ENCODE measurements around the gene NGLY1.

The NGLY1 gene, protein sequence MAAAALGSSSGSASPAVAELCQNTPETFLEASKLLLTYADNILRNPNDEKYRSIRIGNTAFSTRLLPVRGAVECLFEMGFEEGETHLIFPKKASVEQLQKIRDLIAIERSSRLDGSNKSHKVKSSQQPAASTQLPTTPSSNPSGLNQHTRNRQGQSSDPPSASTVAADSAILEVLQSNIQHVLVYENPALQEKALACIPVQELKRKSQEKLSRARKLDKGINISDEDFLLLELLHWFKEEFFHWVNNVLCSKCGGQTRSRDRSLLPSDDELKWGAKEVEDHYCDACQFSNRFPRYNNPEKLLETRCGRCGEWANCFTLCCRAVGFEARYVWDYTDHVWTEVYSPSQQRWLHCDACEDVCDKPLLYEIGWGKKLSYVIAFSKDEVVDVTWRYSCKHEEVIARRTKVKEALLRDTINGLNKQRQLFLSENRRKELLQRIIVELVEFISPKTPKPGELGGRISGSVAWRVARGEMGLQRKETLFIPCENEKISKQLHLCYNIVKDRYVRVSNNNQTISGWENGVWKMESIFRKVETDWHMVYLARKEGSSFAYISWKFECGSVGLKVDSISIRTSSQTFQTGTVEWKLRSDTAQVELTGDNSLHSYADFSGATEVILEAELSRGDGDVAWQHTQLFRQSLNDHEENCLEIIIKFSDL

DNA sequence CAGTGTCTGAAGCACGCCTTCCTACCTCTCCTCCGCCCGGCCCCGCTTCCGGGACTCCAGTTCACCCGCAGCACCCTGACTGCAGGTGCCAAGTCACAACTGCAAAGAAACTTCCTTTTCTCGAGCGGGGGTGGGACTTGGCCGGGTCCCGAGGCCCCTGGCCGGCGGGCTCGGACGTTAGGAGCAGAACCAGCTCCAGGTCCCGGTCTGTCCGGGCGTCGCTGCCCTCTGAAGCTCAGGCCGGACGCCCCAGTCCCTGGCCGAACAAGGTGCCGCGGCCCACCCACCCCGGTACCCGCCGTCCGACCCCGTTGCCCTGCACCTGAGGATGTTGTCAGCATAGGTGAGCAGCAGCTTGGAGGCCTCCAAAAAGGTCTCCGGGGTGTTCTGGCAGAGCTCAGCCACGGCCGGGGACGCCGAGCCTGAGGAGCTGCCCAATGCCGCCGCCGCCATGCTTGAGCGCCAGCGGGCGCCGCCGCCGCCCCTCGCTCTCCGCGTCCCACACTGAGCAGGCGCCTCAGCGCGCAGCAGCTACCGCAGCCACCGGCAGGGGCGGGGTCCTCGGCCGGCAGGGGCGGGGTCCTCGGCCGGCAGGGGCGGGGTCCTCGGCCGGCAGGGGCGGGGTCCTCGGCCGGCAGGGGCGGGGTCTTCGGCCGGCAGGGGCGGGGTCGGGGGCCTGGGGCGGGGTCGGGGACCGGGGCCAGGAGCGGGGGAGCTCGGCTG lies at the start of gene NGLY1:
NGLY1 (minus strand) TSS at position 506 of the 723 bp plus-strand sequence; CDS start at position 453, 53 bp downstream.
- DNase-seq = no peak

DNA sequence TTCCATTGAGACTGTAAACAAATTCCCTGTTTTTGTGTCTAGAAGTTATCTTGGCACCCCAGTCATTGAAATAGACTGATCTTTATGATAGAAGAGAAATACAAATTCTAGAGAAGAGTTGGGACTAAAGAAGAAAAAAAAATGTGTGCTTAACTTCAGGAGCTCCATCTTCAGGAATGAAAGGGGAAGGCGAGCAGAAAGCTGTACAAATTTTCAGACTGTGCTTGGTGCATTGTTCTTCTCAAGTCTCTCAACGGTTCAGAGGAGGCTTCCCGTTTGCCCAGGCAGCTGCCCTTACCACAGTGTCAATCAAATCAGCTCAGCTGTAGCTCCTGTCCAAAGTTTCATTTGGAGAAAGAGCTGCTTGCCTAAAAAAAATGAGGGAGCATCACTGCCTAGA lies 48.3 kb upstream of the NGLY1 start:
- no peak for DNase-seq

DNA sequence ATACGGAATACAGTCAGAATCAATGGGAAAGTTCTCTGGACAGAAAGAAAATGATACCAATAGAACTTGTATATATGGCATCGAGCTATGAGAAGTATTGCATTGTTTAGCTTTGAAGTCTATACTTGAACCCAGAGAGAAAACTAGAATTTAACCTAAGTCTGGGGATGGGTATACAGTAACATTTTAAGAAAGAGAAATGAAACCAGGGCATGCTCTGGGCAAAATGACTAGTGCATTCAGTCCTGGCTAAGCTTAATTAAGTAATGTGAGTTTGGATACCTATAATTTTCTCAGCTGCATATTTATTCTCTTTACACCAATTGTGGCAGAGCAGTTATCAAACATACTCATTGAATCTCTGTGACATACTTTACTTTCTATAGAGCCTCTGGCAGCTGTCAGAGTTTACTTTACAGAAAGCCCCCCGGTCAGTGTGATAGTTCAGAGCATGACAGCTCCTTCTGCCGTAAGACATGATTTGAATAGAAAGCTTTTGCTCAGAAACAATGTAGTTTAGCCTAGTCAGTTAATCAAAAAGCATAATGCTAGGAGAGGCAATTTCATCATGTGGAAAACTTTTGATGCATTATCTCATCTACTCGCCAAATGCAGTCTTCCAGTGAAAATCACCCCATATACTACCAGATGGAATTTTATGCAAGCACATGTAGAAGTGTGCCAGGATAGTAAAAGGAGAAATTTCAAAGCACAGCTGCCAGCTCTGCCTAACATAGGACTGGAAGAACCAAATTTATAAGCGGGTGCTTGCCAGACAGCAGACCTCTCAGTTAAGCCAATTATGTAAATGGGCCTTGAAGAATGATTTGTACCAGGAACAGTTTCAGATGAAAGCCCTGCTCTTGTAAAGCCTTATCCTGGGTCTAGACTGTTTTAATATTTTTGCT lies 47.4 kb upstream of the NGLY1 start:
- peak; percentile 48 for DNase-seq

DNA sequence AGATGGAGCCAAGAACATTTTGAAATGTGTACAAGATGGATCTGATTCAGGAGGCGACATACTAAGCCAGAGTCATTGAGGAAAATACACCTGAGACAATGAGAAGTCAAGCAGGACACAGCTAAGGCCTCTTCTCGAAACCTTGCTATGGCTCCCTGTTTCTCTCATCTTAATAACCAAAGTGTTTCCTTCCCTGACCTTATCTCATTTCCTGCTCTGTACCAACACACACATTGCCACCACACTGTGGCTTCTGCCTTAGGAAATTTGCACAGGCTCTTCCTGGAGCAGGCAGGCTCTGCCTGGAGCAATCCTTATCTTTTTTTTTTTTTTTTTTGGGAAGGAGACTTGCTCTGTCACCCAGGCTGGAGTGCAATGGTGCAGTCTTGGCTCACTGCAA lies 43.3 kb upstream of the NGLY1 start:
- DNase-seq = no peak

DNA sequence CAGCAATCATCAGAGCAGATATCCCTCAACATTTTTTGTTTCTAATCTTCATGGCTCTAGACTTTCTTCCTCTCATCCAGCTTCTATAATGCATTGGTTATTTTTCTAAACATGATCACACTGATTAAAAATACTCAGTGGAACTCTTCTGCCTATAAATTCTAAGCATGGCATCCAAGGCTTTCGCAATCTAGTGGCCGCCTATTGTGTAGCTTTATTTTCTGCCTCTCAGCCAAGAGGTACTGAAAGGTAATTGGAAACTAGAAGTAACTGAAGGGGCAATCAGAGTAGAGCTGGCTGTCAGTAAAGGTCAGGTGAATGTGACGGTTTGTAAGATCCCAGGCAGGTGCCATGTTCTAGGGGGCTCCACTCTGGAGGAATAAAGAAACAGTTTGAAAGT lies 40.1 kb upstream of the NGLY1 start:
- DNase-seq = no peak

DNA sequence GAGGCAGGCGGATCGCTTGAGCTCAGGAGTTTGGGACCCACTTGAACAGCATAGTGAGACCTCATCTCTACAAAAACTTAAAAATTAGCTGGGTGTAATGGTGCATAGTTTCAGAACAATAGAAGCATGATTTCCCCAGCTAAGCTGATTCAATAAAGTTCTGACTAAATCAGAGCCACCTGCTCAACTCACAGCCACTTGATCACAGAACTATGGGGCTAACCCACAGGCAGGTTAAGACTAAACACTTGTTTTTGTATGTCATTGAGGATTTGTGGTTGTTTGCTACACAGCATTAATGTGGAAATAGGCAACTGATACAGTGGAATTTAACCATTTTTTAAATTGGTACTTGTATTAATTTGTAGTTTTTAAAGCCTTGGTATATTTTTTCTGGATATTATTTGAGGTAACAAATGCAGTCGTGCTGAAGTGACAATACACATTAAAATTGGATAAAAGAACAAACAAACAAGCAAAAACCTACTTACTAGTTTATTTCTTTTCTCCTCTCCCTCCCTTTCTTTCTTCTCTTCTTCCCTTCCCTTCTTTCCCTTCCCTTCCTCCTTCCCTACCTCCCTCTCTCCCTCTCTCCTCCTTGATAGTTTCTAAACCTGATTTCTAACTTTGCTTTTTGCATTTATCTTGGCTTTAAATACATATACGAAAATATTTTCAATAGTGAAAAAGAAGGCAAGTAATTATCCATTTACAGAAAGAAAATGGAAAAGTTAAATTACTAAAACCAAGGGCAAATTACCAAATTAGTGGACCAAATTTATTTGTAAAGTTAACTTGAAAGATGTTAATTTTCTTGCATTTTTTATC lies 38.7 kb upstream of the NGLY1 start:
- DNase-seq = no peak

DNA sequence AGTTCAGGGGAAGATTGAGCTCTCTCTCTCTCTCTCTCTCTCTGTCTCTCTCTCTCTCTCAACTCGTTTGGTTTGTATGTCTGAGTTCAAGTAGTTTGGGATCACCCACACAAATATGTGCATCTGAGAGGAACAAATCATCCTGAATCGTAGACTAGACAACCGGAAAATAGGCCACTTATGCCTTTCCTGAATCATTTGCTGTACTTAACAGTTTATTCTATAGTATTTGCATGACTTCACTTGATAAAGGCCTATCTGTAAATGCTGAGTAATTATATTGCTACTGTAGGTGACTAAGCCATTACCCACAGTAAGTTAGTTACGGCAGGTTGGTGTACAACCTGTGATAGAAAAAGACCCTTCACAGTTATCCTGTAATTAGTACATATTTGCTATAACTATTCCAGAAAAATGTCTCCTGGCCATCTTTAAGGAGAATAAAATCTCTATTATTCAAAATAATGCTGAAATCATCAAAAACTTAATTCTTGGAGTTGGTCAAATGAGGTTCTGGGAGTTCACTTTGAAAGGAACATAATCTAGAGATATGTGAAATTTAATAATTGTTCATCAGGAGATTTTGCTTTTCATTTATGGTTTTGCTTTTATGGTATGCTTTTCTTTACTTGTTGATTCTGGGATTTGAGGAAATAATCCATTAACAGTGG lies 37.7 kb upstream of the NGLY1 start:
- DNase-seq = no peak

DNA sequence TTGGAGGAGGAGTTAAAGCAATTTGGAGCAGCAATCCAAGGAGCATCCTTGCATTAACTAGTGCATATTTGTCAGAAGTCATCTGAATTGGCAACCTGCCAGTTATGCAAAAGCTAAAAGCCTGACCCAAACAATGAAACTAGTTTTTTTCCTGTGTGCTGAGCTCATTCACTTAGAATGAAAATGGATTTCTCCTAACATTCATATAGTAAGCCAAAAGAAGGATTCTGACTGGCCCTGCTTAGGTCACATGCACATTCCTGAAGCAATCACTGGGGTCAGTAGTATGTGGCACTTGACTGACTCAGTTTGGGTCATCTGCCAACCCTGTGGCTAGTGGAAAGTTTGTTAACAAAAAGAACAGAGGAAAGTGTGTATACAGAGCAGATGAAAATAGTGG lies 37.1 kb upstream of the NGLY1 start:
- DNase-seq = no peak

DNA sequence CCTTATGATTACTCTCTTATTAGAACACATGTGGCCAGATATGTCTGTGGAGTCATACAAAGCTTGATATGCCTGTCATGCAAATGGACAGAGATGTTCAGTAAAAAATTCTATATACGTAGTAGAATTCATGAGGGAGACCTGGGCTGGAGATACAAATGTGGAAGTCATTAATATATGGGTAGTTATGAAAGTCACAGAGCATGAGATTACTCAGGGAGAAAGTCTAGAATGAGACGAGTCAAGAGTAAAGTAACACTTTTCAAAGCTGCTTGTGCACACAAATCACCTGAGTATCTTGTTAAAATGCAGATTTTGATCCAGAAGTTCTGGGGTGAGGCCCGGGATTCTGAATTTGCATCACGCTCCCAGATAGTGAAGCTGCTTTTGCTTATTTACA lies 35.1 kb upstream of the NGLY1 start:
- no peak for DNase-seq

DNA sequence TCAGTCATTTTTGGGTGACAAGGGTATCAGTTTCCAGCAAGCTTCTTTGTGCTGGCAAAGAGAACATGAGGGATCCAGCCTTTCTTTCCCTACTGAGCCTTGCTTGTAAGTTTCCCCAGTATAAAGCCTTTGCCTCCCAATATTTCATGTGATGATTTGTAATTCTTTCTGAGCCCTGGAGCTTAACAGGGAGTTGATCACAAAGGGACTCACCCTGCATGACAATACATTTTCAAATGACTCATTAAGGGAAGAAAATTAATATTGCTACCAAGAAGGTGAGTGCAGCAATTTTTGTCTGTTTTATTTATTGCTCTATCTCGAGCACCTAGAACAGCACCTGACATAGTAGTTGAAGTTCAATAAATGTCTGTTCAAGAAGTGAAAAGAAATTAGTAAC lies 34.4 kb upstream of the NGLY1 start:
- no peak for DNase-seq

DNA sequence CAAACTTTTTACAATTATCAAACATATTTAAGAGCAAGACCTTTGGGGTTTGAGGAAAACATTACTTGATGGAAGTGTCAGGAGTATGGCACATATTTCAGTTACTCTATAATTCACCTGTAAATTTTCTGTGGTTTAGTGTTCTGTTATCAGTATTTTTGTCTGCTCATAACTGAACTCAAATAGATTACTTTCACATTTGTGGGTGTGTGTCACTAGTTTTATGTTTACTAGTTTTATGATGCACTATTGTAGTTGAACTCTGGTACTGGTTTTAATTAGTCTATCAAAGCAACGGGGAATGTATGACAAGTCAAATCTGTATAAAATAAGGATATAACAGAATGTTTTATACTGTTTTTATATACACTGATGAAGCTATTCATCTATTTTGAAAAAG lies 33.9 kb upstream of the NGLY1 start:
- no peak for DNase-seq

DNA sequence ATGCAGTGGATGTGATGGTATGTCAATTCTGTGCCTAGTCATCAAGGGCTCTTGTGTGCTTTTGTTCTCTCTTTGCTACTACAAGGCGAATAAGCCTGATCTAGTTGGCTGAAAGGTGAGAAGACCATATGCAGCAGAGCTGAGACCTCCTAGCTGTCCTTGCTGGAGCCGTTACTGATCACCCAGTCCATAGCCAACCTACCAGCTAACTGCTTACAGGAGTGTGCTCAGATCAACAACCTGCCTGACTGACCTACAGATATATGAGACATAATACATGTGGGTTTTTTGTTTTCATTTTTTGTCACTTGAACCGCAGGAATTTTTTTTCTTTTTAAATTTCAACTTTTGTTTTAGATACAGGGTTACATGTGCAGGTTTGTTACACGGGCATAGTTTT lies 29.4 kb upstream of the NGLY1 start:
- DNase-seq = no peak

DNA sequence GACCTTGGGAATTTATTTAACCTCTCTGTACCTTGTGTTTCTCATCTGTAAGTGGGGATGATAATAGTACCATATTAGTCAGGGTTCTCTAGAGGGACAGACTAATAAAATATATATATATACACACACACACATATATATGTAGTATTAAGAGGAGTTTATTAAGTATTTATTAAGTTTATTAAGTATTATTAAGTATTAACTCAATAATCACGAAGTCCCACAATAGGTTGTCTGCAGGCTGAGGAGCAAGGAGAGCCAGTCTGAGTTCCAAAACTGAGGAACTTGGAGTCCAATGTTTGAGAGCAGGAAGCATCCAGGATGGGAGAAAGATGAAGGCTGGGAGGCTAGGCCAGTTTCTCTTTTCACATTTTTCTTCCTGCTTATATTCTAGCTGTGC lies 21.4 kb upstream of the NGLY1 start:
- DNase-seq = no peak

DNA sequence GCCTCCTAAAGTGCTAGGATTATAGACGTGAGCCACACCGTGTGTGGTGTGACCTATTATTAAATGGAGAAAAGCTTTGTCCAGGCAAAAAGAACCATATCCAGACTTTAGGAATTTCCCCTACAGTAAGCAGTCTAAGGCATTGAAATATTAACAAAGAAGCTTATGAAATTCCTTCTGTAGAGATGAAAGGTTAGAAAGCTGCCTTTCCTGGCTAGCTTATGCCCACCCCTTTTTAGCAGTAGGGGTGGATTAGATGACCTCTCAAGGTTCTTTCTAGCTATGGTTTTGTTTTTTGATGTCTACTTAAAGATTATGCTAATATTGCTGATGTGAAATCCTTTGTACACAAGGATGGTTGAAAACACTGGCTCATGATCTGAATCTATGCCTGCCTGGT lies 20.6 kb upstream of the NGLY1 start:
- no peak for DNase-seq

DNA sequence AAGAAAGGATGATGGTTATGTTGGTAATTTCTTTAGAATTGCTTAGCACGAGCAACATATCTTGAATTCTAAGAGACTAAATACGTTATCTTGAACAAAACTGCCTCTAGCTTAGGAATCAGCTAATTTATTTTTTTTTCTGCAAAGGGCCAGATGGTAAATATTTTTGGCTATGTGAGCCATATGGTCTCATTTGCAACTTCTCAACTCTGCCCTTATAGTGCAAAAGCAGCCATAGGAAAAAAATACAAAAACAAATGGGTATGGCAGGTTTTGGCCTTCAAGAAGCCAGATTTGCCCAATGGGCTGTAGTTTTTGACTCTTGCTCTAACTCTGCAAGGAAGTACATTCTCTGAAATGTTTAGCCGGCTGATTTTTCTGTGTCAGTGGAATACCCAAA lies 18.5 kb upstream of the NGLY1 start:
- no peak for DNase-seq

DNA sequence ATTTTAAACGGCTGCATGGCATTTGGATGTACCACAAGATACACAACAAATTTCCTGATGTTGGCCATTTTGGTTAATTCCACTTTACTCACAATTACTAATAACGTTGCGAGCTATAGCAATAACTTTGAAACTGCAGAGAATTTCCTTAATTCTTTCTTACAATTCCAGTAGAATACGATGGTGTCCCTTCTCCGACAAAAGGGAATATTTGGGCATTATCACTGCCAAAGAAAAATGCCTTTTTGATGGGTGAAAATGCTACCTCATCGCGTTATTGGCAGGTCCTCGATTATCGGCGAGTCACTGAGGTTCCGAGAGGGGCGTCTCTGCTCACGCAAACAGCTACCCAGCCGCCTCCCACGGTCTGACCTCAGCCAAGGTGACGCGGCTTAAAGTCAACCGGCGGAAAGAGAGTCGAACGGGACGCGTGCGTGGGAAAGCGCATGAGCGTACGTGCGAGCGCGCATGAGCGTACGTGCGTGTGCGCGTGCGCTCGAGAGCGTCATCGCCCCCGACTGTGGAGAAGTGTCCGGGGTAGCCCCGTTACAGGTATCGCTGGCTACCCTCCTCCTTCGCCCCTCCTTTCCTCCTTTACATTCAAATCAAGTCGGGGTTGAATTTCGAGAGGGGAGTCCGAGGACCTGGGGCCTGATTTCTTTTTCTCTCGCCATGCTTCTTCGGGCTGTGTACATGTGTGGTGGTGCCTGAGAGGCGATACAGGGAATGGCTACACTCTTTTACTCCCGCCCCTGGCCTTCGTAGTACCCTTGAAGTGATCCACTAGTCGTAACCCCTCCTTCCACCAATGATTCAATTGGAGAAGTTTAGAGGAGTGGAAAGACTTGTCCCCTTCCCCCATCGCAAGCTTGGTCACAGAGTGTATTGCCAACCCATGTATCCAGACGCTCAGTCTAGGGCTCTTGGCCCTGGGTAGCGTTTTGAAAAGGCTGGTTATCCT lies 6.6 kb upstream of the NGLY1 start, which contains the start of gene OXSM:
OXSM (plus strand) TSS at position 495 of the 961 bp plus-strand sequence. CDS start 931 bp downstream, outside the sequence.
- DNase-seq = peak; percentile 41

DNA sequence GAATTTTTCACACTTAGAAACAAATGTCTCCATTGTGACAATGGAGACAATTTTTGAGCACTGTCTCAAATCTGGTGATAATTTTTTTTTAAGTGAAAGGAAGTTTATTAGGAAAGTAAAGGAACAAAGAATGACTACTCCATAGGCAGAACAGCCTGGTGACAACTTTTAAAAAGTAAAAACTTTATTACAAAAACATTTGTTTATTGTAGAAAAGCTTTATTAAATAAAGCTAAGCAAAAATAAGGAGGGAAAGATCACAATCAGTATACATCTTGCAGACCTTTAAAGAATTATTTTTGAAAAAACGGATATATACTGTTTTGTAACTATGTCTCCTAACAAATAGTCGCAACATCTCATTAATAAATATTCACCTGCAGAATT lies 6.0 kb upstream of the NGLY1 start:
- no peak for DNase-seq

DNA sequence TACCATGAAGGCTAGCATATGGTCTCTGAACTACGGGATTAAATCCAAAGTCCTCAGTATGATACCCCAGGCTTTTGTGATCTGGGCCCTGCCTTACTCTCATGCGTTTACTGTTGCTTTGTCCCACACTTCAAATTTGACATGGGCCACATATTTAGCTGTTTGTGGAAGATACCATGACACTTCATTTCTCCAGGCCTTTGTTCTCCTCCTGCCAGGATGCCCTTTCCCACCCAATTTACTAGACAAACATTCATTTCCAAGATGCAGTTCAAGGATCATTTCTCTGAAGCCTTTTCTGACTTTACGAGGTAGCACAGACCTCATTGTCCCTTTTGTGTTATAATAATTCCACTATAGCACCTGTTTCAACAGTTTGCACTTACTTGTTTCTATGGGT lies 4.4 kb upstream of the NGLY1 start:
- DNase-seq = no peak

DNA sequence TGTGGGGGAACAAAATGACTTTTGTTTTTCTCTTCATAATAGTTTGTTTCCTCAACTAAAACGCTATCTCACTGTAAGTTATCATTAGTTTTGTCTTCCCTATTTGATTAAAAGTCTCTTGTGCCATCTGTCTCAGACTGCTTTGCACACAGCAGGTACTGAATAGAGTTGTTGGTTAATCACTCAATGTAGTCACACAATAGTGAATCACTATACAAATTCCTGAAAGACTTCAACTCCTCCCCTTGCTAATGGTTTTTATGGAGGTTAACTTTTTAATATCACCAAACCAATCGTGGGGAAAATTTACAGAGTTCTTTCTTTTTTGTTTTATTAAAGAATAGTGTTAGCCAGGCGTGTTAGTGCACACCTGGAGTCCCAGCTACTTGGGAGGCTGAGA lies 2.6 kb upstream of the NGLY1 start:
- no peak for DNase-seq

DNA sequence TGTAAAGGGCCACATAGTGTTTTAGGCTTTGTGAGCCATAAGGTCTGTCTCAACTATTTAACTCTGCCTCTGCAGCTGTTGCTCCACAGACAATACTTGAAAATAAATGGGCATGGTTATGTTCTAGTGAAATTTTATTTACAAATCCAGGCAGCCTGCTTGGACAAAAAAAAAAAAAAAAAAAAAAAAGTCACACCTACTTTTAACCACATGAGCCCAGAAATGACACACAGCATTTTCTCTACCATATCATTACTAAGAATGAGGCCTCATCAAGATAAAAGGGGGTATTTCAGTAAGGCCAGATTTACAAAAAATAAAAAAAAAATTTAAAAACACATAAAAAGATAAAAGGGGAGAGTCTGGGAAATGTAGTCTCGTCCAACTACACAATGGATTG lies 1.7 kb upstream of the NGLY1 start:
- DNase-seq = no peak

All from NCI-H2081 treated with DMSO at 0.1 percent for 48 hours (cell line).